Glutamatergic neuron (in vitro differentiated cells): ENCODE results near the gene NEK9. TPM values are rescaled to one million over a fixed set of nuclear protein-coding genes. Genes with fewer than 3 reads are reported as not detected.

ENCODE experiments used
- DNase-seq: peaks from one replicate; pipeline ENCODE4 v3.0.0; 2022
- H3K27ac Mint-ChIP-seq: one replicate; pipeline ENCODE4 v1.8.0; 2020; ENCODE audit warnings: mild to moderate bottlenecking, mixed read lengths, inconsistent platforms; ENCODE audit not compliant: unreplicated experiment
- H3K27me3 Mint-ChIP-seq: one replicate; pipeline ENCODE4 v1.8.0; 2020; ENCODE audit warnings: mild to moderate bottlenecking, moderate library complexity, mixed read lengths, inconsistent platforms; ENCODE audit not compliant: unreplicated experiment
- H3K36me3 Mint-ChIP-seq: one replicate; pipeline ENCODE4 v1.8.0; 2020; ENCODE audit warnings: mild to moderate bottlenecking, mixed read lengths, inconsistent platforms; ENCODE audit not compliant: unreplicated experiment
- H3K4me1 Mint-ChIP-seq: one replicate; pipeline ENCODE4 v1.8.0; 2020; ENCODE audit warnings: mild to moderate bottlenecking, low read depth, mixed read lengths, inconsistent platforms; ENCODE audit not compliant: unreplicated experiment
- H3K4me3 Mint-ChIP-seq: one replicate; pipeline ENCODE4 v1.8.0; 2020; ENCODE audit warnings: mild to moderate bottlenecking, mixed read lengths, inconsistent platforms; ENCODE audit not compliant: unreplicated experiment
- H3K9me3 Mint-ChIP-seq: one replicate; pipeline ENCODE4 v1.8.0; 2020; ENCODE audit warnings: mild to moderate bottlenecking, moderate library complexity, mixed read lengths, inconsistent platforms; ENCODE audit not compliant: unreplicated experiment
- total RNA-seq: library from RNA; stranded (reverse); fragmentation: NEBNext Ultra II Directional; extraction: Animal tissue kit (Norgen Biotek cat#: 25700); gene quantifications from one replicate; pipeline ENCODE4 v1.2.1, GENCODE V29; 2021; ENCODE audit not compliant: unreplicated experiment
- TF ChIP-seq, protein P1 (sequence below): fragments of 200-600 bp; sonication (generic); IDR thresholded peaks from one replicate; pipeline ENCODE4 v1.5.0; 2021; ENCODE audit not compliant: partially characterized antibody, unreplicated experiment

The NEK9 gene
- total RNA-seq, 1 donor from 2014 or later, result 50.7 TPM

DNA sequence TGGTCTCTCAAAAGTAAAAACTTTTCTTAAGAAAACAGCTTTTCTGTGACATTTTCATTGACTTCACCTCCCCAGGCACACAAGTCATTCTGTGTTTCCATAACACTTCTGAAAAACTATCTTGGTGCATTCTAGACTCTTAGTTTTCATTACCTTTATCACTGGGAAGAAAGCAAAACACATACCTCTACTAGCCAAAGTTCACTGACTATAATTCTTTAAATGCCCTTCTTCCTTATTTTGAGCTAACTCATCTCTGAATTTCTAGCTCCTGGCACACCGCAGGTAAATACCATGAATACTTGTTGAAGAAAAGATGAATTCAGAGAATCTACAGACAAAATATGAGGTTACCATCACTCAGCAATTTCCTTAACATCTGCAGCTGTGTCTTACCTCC, 96.7 kb downstream of the NEK9 start:
- Mint-ChIP-seq H3K27ac (no peak overlapping the region), H3K9me3 (no peaks in the 10 kb centered on the region)

More for the DNA sequence above, 96.7 kb downstream of the NEK9 start:
- TF ChIP-seq, protein P1, sequence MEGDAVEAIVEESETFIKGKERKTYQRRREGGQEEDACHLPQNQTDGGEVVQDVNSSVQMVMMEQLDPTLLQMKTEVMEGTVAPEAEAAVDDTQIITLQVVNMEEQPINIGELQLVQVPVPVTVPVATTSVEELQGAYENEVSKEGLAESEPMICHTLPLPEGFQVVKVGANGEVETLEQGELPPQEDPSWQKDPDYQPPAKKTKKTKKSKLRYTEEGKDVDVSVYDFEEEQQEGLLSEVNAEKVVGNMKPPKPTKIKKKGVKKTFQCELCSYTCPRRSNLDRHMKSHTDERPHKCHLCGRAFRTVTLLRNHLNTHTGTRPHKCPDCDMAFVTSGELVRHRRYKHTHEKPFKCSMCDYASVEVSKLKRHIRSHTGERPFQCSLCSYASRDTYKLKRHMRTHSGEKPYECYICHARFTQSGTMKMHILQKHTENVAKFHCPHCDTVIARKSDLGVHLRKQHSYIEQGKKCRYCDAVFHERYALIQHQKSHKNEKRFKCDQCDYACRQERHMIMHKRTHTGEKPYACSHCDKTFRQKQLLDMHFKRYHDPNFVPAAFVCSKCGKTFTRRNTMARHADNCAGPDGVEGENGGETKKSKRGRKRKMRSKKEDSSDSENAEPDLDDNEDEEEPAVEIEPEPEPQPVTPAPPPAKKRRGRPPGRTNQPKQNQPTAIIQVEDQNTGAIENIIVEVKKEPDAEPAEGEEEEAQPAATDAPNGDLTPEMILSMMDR, result no peak
- Mint-ChIP-seq H3K36me3 (no peaks in the 10 kb centered on the region), H3K27me3 (no peaks in the 10 kb centered on the region), H3K4me3 (no peak overlapping the region), H3K4me1 (no peaks in the 10 kb centered on the region)
- no peak for DNase-seq

Other genes starting within 250 kb of the NEK9 start
- 114 TPM for gene DLST, start 245.1 kb downstream of the NEK9 start, total RNA-seq
- gene RPS6KL1, start 203.8 kb downstream of the NEK9 start, total RNA-seq, result 248 TPM
- gene PGF, start 171.5 kb downstream of the NEK9 start, total RNA-seq, result 7.9 TPM
- 39.6 TPM for gene EIF2B2, start 124.1 kb downstream of the NEK9 start, total RNA-seq
- gene MLH3, start 75.6 kb downstream of the NEK9 start, total RNA-seq, result 17.1 TPM
- 14.3 TPM for gene ACYP1, start 63.0 kb downstream of the NEK9 start, total RNA-seq
- 3.2 TPM for gene ZC2HC1C, start 57.4 kb downstream of the NEK9 start, total RNA-seq
- 124 TPM for gene TMED10, start 49.6 kb upstream of the NEK9 start, total RNA-seq
- 2.9 TPM for gene FOS, start 151.8 kb upstream of the NEK9 start, total RNA-seq